GM12872 (cell line): ENCODE data around the gene NDOR1.

Experiments
- TF ChIP-seq, protein P1 (sequence below): IDR thresholded peaks from 3 replicates; pipeline ENCODE4 v1.5.1; 2011; ENCODE audit warnings: low read depth, mild to moderate bottlenecking, low read length, moderate library complexity; ENCODE audit not compliant: insufficient read depth

The NDOR1 gene

DNA sequence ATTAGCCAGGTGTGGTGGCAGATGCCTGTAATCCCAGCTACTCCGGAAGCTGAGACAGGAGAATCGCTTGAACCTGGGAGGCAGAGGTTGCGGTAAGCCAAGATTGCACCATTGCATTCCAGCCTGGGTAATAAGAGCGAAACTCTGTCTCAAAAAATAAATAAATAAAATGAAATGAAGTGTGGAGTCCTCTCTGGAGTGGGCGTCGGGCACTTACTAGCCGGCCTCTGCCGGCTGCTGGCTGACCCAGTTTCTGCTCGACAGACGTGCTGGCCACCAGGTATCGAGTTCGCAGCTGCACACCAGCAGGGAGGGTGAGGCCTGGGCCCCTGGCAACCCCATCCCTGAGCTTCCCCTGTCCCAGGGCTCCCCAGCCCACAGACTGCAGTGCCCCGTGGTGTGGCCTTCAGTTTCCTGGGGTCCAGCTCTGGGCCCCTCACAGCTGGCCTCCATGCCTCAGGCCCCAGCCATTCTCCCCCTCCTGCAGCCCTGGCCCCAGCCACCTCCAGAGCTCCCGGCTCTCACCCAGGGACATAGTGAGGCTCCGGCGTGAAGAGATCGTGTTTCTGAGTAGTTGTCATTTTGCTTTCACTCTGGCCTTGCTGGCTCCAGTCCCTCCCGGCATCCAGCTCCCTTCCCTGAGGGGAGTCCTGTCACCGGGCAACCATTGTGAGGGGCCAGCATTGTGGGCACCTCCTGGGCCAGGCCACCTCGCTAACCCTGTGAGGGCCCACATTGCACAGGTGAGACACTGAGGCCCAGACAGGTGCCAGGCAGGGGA lies 41.8 kb downstream of the NDOR1 start:
- TF ChIP-seq, protein P1, sequence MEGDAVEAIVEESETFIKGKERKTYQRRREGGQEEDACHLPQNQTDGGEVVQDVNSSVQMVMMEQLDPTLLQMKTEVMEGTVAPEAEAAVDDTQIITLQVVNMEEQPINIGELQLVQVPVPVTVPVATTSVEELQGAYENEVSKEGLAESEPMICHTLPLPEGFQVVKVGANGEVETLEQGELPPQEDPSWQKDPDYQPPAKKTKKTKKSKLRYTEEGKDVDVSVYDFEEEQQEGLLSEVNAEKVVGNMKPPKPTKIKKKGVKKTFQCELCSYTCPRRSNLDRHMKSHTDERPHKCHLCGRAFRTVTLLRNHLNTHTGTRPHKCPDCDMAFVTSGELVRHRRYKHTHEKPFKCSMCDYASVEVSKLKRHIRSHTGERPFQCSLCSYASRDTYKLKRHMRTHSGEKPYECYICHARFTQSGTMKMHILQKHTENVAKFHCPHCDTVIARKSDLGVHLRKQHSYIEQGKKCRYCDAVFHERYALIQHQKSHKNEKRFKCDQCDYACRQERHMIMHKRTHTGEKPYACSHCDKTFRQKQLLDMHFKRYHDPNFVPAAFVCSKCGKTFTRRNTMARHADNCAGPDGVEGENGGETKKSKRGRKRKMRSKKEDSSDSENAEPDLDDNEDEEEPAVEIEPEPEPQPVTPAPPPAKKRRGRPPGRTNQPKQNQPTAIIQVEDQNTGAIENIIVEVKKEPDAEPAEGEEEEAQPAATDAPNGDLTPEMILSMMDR = no peak

DNA sequence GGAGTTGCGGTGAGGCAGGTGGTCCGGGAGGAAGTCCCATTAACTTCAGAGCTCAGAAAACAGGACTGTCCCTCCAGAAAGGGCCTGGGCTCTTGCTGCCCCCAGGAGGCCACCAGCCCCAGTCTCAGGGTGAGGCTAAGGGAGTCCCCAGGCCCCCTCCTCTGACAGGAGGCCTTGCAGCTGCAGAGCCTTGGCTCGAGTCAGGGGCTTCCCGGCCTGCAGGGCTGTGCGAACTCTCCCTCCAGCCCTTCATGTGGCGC lies 42.3 kb downstream of the NDOR1 start:
- TF ChIP-seq, protein P1 = no peak

DNA sequence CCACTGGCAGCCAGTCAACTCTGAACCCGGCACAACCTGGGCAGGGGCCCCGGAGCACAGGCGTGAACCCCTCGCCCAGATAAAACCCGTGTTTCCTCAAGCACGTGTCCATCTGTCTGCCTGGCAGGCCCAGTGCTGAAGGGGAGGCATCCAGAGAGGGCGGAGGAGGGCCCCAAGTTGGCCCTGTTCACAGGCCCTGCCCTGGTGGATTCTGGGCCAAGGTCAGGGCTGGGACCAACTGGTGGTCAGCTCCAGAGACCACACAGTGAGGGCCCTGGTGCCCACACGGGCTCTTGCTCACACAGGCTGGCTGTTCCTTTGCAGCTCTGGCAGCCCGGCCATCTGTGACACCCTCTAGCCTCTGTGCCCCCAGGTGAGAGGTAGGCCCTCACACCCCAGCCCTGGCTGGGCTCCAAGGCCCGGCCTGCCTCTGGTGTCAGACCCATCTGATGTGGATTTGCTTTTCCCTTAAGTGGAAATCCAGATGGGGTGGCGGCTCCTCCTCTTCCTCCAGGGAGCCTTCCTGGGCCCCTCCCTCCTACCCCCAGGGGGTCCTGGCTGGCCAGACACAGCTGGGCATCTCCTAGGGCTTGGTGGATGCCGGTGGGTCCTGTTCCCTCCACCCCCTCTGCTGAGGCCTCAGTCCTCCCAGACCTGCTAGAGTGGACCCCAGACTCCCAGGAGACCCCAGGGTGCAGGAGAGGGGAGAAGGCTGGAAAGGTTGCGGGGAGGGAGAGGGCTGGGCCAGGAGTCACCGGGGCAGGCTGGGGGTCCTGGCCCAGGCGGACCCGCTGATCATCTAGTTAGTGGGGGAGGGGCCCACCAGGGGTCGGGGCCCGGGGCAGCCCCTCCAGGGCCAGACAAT lies 45.1 kb downstream of the NDOR1 start:
- TF ChIP-seq, protein P1 = no peak

DNA sequence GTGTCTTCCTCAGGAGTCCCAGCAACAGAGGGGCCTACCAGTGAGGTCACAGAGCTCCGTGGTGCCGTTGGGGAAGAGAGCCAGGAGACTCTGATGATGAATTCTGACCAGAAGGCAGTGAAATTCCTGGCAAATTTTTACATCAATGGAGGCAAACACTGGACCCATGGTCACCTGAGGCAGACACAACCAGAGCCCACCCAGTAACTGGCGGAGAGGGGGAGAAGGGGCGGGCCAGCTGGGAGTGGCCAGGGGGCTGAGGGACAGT lies 45.6 kb downstream of the NDOR1 start, which contains the start of gene STPG3:
Gene STPG3 (plus strand): TSS at position 93 of the 268 bp plus-strand sequence. CDS start 1 bp downstream, at position 94.
- TF ChIP-seq, protein P1 = no peak

DNA sequence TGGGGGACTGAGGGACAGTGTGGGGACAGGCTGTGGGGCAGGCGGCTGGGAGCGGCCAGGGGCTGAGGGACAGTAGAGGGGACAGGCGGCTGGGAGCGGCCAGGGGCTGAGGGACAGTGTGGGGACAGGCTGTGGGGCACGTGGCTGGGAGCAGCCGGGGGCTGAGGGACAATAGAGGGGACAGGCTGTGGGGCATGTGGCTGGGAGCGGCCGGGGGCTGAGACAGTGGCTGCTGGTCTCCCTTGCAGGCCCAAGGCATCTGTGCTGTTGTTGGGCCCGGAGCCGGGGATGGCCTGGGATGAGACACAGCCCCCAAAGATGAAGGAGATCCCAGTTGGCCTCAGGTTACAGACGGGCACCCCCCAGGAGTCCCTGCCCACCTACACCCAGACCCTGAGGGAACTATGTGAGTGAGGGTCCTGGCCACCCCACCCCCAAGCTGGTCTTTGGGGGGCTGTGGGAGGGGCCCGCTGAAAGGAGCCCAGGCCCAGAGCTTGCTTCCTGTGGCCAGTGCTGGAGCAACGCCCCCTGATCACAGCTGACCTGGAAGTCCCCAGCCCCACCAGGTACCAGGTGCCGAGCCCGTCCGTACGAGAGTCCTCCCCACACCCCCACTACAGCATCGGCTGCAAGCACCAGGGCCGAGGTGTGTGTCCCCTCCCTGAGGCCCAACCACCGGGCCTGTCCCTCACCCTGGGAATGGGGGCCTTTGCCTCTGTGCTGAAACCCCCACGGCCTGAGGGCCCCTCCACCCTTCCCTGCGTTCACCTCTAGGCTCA lies 46.2 kb downstream of the NDOR1 start:
- TF ChIP-seq, protein P1 = no peak

DNA sequence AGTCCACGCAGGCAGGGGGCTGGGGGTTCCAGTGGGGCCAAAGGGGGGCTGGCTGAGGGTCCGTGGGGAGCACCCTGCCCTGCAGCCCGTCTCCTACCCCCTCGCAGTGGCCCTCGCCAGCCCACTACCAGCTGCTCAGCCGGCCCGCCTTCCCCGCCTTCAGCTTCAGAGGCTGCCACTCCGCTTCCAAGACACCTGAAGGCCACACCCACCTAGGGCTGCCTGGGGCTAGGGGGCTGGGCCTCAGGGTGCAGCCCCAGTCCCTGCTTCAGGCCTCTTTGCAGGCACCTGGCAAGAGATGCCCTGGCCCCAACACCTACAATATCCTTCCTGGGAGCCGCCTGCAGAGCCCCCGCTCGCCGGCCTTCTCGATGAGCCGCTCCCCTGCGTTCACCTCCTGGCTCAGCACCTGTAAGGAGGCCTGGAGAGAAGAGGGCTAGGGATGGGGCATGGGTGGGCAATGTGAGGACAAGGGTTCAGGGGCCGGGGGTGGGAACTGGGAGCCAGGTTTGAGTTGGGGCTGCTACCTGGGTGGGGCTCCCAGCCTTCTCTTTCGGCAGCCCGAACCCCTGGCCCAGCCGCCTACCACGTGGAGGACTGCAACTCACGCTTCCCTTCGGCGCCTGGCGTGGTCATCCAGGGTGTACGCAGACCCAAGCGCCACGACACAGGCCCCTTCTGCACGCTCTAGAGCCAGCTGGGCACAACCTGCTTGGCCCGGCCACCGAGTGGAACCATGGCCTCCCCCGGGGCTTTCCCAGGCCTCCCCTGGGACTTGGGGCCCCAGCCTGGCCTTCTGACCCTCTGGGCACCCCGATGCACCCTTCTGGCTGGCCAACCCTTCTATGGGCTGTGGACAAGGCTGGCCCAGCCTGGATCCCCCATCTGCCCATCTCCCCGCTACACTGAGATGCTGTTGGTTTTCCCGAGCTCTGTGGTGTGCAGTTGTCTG lies 47.3 kb downstream of the NDOR1 start:
- TF ChIP-seq, protein P1 = no peak
